ENCODE measurements around the gene HOXD4.

Gene HOXD4

GRCh38 chr2:176158855-176159662 lies 7.7 kb downstream of the HOXD4 start:
- no peak for DNase-seq

GRCh38 chr2:176159663-176160250 lies 8.4 kb downstream of the HOXD4 start:
- DNase-seq = no peak

DNA sequence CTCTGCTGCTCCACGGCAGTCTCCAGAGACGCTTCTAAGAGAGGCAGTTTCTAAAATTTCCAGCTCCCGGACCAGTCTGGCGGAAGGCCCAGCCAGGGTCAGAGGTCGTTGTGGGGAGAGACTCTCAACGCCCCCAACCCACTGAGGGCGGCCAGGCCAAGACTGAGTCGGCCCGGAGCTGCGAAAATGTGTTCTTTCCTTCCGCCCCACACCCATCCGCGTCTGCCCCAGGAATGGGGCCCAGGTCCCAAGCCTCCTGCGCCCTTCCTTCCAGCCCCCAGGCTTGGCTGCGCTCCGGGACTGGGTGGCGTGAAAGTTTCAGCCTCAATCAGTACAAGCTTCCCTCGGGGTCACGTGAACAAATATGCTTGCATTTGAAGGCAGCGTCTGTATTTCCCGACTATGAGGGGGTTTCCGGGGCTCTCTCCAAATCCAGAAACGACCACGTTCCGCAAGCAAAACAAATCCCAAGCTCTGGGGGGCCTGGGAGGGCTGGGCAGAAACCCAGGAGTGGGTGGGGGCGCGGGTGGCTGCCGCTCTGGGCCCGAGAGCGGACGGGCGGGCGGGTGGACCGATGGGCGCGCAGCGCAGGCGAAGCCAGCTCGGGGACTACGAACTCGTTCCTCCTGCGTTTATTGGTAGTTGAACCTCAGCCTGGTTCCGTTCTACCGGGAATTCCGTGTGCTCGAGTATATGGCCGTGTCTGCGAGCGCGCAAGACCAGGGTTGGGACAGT lies 9.1 kb downstream of the HOXD4 start:
- no peak for DNase-seq

GRCh38 chr2:176160986-176161824 lies 9.9 kb downstream of the HOXD4 start:
- DNase-seq = no peak

GRCh38 chr2:176161825-176162626 lies 10.7 kb downstream of the HOXD4 start:
- no peak for DNase-seq

GRCh38 chr2:176162911-176163671 lies 11.7 kb downstream of the HOXD4 start:
- DNase-seq = no peak

GRCh38 chr2:176163672-176164056 lies 12.3 kb downstream of the HOXD4 start:
- no peak for DNase-seq

GRCh38 chr2:176164201-176164600 lies 12.9 kb downstream of the HOXD4 start:
- DNase-seq = no peak

DNA sequence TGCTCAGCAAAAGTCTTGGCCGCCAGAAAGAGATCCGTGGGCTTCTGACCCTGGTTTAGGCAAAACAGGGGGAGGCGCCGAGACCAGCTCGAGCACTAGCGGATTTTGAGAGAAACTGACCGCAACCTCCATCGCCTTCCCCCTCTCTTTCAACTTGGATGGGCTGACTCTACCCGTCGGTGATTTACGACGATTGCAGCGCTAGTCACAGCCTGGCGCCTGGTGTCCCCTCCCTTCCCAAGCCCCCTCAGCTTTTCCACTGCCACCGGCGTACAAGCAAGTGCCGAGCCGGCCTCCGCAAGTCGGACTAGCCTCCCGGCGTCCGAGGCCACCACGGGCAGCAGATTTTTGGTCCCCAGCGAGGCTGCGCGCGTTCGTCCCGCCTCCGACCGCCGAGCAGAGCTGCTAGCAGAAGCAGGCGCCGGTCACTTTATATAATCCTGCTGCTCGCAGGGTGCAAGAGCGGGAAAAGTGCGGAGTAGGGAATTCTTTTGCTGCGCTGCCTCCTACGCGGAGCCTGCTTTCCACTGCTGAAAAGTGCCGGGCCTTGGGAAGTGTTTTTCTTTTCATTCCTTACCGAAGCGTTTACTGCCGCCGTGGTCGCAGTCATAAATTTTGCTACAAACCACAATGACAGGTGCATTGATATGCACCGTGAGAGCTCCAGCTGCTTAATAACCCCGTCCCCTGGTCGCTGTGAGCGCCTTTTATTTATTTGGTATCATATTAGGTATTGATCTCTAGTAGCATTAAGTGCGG lies 13.4 kb downstream of the HOXD4 start:
- DNase-seq = no peak

DNA sequence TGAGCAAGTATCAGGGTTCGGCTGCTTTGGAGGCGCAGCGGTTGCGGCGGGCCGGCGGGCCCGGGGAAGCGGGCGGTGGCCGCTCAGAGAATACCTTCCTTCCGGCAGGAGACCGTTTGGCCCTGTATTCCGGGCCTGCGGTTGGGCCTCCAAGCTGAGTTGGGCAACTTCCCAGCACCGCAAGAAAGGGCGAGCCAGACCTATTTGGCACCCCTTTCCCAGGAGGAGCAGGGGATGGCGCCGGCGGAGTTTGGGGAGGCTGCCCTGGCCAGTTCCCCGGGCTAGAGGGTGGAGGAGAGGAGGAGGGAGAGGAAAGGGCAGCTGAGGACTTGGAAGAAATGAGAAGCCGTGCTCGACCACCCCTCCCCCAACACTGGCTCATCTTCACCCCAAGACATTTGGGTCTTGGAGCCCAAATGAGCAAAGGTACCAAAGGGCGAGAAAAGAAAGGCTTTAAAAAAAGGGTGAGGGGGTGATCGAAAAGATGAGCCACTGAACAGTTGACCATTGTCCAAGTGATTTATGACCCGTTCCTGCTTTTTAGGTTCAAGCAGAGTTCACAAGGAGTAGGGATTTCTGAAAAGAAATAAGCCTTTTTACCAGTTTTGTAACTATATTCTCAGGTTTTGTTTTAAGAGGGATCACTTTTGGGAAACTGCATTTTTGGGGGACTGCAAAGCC lies 14.2 kb downstream of the HOXD4 start:
- DNase-seq = no peak

- DNase-seq = no peak
Measured at GRCh38 chr2:176166272-176166671, 14.9 kb downstream of the HOXD4 start.

- no peak for DNase-seq
Measured at GRCh38 chr2:176167398-176167797, 16.0 kb downstream of the HOXD4 start.

DNA sequence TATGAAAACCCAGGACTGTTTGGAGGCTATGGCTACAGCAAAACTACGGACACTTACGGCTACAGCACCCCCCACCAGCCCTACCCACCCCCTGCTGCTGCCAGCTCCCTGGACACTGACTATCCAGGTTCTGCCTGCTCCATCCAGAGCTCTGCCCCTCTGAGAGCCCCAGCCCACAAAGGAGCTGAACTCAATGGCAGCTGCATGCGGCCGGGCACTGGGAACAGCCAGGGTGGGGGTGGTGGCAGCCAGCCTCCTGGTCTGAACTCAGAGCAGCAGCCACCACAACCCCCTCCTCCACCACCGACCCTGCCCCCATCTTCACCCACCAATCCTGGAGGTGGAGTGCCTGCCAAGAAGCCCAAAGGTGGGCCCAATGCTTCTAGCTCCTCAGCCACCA lies 17.8 kb downstream of the HOXD4 start:
- DNase-seq = no peak

DNA sequence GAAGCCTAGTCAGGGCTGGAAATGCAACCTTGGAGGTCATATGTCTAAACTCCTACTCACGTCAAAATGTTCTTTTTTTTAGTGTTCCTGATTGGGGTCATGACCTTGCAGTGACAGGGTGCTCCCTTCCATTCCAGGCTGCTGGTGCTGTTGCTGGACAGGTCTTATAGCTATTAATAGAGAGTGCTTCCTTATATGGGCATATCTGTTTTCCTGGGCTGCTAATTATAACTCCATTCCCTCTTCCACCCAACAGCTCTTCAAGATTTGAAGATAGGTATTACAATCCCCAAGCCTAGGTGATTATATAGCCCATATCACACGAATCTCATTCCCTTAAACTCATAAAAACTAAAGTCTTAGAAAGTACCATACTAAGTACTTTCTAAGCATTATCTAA lies 18.4 kb downstream of the HOXD4 start:
- DNase-seq = no peak

- no peak for DNase-seq
Measured at GRCh38 chr2:176170602-176171305, 19.4 kb downstream of the HOXD4 start.

GRCh38 chr2:176171351-176172006 lies 20.1 kb downstream of the HOXD4 start:
- no peak for DNase-seq

DNA sequence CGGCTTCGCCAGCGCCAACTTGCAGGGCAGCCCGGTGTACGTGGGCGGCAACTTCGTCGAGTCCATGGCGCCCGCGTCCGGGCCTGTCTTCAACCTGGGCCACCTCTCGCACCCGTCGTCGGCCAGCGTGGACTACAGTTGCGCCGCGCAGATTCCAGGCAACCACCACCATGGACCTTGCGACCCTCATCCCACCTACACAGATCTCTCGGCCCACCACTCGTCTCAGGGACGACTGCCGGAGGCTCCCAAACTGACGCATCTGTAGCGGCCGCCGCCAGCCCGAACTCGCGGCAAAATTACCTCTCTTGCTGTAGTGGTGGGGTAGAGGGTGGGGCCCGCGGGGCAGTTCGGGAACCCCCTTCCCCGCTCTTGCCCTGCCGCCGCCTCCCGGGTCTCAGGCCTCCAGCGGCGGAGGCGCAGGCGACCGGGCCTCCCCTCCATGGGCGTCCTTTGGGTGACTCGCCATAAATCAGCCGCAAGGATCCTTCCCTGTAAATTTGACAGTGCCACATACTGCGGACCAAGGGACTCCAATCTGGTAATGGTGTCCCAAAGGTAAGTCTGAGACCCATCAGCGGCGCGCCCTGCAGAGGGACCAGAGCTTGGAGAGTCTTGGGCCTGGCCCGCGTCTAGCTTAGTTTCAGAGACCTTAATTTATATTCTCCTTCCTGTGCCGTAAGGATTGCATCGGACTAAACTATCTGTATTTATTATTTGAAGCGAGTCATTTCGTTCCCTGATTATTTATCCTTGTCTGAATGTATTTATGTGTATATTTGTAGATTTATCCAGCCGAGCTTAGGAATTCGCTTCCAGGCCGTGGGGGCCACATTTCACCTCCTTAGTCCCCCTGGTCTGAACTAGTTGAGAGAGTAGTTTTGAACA lies 20.9 kb downstream of the HOXD4 start:
- DNase-seq = no peak
